NK-92 (cell line): ENCODE results near the gene CCDC24.

Source experiments
- DNase-seq: peaks from one replicate; lab custom pipeline; 2025; ENCODE audit not compliant: unreplicated experiment; lab: John Stamatoyannopoulos, UW

The CCDC24 gene

GRCh38 chr1:43963006-43963405 lies 28.4 kb upstream of the CCDC24 start:
- DNase-seq: no peak

GRCh38 chr1:43963890-43964289 lies 27.5 kb upstream of the CCDC24 start:
- no peak for DNase-seq

- DNase-seq: no peak
Observed at GRCh38 chr1:43965316-43965715, 26.1 kb upstream of the CCDC24 start.

- DNase-seq: no peak
Observed at GRCh38 chr1:43968348-43968948, 23.0 kb upstream of the CCDC24 start.

- DNase-seq: no peak
Observed at GRCh38 chr1:43969416-43969745, 22.0 kb upstream of the CCDC24 start.

- peak; percentile 79 for DNase-seq
Observed at GRCh38 chr1:43969746-43970466, 21.5 kb upstream of the CCDC24 start, which contains the start of gene DPH2. Gene DPH2 (plus strand): TSS chr1:43970010. CDS start chr1:43970176, 166 bp downstream.

GRCh38 chr1:43970502-43970901 lies 20.9 kb upstream of the CCDC24 start:
- no peak for DNase-seq

GRCh38 chr1:43970911-43971310 lies 20.5 kb upstream of the CCDC24 start:
- DNase-seq: no peak

- no peak for DNase-seq
Observed at GRCh38 chr1:43971336-43971980, 19.9 kb upstream of the CCDC24 start.

GRCh38 chr1:43973981-43974442 lies 17.4 kb upstream of the CCDC24 start:
- no peak for DNase-seq

- peak; percentile 48 for DNase-seq
Observed at GRCh38 chr1:43974443-43975248, 16.8 kb upstream of the CCDC24 start, which contains the start of gene ATP6V0B. Gene ATP6V0B (plus strand): TSS chr1:43974960. CDS start chr1:43975041, 81 bp downstream.

- no peak for DNase-seq
Observed at GRCh38 chr1:43975249-43975961, 16.0 kb upstream of the CCDC24 start.

GRCh38 chr1:43976045-43976444 lies 15.4 kb upstream of the CCDC24 start:
- DNase-seq: no peak

GRCh38 chr1:43976890-43977289 lies 14.5 kb upstream of the CCDC24 start:
- no peak for DNase-seq

- DNase-seq: no peak
Observed at GRCh38 chr1:43977376-43978263, 13.8 kb upstream of the CCDC24 start.

GRCh38 chr1:43978264-43978550 lies 13.2 kb upstream of the CCDC24 start:
- no peak for DNase-seq

GRCh38 chr1:43978551-43979260 lies 12.7 kb upstream of the CCDC24 start, which contains the start of gene B4GALT2:
Gene B4GALT2 (plus strand): TSS chr1:43979210. CDS start chr1:43981161, 1,951 bp downstream.
- DNase-seq: no peak

GRCh38 chr1:43979261-43979527 lies 12.2 kb upstream of the CCDC24 start:
- no peak for DNase-seq

- no peak for DNase-seq
Observed at GRCh38 chr1:43979528-43980254, 11.7 kb upstream of the CCDC24 start.
